ENCODE results near the gene CACNA1C.

DNA sequence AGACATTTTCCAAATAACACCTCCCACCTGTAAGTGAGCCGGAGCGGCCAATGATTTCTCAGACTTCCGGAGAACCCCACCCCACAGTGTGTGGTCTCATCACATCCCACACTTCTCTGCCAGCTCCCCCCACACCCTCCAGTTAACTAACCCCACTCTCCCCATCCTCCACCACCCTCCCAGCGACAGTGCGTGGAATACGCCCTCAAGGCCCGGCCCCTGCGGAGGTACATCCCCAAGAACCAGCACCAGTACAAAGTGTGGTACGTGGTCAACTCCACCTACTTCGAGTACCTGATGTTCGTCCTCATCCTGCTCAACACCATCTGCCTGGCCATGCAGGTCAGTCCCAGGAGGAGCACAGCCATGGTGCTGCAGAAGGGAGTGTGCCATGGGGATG is 557.6 kb downstream of the CACNA1C start:
- TF ChIP-seq, protein P1, sequence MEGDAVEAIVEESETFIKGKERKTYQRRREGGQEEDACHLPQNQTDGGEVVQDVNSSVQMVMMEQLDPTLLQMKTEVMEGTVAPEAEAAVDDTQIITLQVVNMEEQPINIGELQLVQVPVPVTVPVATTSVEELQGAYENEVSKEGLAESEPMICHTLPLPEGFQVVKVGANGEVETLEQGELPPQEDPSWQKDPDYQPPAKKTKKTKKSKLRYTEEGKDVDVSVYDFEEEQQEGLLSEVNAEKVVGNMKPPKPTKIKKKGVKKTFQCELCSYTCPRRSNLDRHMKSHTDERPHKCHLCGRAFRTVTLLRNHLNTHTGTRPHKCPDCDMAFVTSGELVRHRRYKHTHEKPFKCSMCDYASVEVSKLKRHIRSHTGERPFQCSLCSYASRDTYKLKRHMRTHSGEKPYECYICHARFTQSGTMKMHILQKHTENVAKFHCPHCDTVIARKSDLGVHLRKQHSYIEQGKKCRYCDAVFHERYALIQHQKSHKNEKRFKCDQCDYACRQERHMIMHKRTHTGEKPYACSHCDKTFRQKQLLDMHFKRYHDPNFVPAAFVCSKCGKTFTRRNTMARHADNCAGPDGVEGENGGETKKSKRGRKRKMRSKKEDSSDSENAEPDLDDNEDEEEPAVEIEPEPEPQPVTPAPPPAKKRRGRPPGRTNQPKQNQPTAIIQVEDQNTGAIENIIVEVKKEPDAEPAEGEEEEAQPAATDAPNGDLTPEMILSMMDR (conservative IDR thresholded peaks at IDR 0.05 in 1 of 2, IDR thresholded peaks at IDR 0.05 in 1 of 2; ENCODE audit: low read depth in 1 of 2, low read length in 2 of 2), result no peak
- no peak for TF ChIP-seq EZH2 (IDR thresholded peaks at IDR 0.05; ENCODE audit: low read length, missing control alignments)
